Measurements from ENCODE around the gene DNAJC3.

DNA sequence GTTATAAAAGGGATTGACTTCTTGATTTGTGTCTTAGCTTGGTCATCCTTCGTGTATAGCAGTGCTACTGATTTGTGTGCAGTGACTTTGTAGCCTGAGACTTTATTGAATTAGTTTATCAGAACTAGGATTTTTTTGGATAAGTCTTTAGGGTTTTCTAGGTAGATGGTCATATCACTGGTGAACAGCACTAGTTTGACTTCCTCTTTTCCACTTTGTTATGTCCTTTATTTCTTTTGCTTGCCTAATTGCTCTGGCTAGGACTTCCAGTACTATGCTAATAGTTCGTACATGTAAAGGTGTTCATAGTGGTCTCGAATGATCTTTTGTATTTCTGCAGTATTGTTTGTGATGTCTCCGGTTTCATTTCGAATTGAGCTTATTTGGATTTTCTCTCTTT lies 145.4 kb downstream of the DNAJC3 start:
- TF ChIP-seq ZBTB33 (IDR thresholded peaks at IDR 0.05) (no peak), RXRA (IDR thresholded peaks at IDR 0.05) (no peak), YY1 (IDR thresholded peaks at IDR 0.05) (no peak), EGR1 (IDR thresholded peaks at IDR 0.05; ENCODE audit: low read depth in 2 of 2) (no peak), GABPA (IDR thresholded peaks at IDR 0.05 in 1 of 2, conservative IDR thresholded peaks at IDR 0.05 in 1 of 2) (no peak), FOXA1 (IDR thresholded peaks at IDR 0.05) (no peak), TAF1 (conservative IDR thresholded peaks at IDR 0.05) (no peak)
- TF ChIP-seq, protein P1, sequence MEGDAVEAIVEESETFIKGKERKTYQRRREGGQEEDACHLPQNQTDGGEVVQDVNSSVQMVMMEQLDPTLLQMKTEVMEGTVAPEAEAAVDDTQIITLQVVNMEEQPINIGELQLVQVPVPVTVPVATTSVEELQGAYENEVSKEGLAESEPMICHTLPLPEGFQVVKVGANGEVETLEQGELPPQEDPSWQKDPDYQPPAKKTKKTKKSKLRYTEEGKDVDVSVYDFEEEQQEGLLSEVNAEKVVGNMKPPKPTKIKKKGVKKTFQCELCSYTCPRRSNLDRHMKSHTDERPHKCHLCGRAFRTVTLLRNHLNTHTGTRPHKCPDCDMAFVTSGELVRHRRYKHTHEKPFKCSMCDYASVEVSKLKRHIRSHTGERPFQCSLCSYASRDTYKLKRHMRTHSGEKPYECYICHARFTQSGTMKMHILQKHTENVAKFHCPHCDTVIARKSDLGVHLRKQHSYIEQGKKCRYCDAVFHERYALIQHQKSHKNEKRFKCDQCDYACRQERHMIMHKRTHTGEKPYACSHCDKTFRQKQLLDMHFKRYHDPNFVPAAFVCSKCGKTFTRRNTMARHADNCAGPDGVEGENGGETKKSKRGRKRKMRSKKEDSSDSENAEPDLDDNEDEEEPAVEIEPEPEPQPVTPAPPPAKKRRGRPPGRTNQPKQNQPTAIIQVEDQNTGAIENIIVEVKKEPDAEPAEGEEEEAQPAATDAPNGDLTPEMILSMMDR (IDR thresholded peaks at IDR 0.05; ENCODE audit: low read depth, low read length, missing input control): no peak
- TF ChIP-seq, protein P2, sequence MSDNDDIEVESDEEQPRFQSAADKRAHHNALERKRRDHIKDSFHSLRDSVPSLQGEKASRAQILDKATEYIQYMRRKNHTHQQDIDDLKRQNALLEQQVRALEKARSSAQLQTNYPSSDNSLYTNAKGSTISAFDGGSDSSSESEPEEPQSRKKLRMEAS (IDR thresholded peaks at IDR 0.05): no peak

Data from liver (tissue), 3 donors.